ENCODE results near the gene RGS10.

DNA sequence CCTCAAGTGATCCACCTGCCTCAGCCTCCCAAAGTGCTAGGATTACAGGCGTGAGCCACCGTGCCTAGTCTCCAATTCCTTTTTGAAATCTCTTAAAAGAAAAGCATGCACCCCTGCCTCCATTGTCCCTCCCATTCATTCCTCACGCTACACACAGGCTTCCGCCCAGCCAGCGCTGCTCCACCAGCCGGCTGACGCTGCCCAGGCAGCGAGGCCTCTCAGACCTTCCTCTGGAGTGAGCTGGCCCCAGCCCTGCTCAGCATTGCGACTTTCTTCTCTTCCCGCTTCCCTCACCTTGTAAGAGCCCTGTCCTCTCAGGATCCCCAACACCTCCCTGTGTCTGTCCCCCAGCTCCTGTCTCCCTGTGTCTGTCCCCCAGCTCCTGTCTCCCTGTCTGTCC is 23.6 kb downstream of the RGS10 start:
- TF ChIP-seq EZH2phosphoT487 (IDR thresholded peaks at IDR 0.05; ENCODE audit: insufficient read depth, low read depth) (no peak), EZH2 (IDR thresholded peaks at IDR 0.05; ENCODE audit: insufficient read depth, poor library complexity, severe bottlenecking) (no peak)

Measured in GM23248 (cell line).